Measurements from ENCODE around the gene SERPINB10. TPM values are rescaled to one million over a fixed set of nuclear protein-coding genes. Genes with fewer than 3 reads are reported as not detected.
A peak's percentile ranks its signal among the peaks of the same experiment; 100 is the strongest.

SERPINB10 gene
- polyA plus RNA-seq, 2 of the 4 experiments (the other 2 are of a cell fraction), result not detected

GRCh38 chr18:63936932-63937393, 29.2 kb downstream of the SERPINB10 start:
- ChIA-PET POLR2A (interaction anchor here (0.7 kb wide), 1 partner anchor 34 kb away, joined by 4 read pairs; no protein-coding TSS in a partner anchor), CTCF (interaction anchor here (0.6 to 2.2 kb wide), 18 partner anchors 8 to 425 kb away, joined by 3 to 11 read pairs (median 4); no protein-coding TSS in a partner anchor)
- DNase-seq (ENCODE audit: low read depth in 1 of 2, low spot score in 1 of 2) (no peak), FAIRE-seq (no peak), ATAC-seq (no peak)
- TF ChIP-seq HEYL (CRISPR knock-in tag; IDR thresholded peaks at IDR 0.05), result no peak
- no peak for TF ChIP-seq SMC3 (IDR thresholded peaks at IDR 0.05)
- TF ChIP-seq POLR2A (IDR thresholded peaks at IDR 0.05; ENCODE audit: low read length), result no peak
- no peak for TF ChIP-seq RFX5 (IDR thresholded peaks at IDR 0.05)
- TF ChIP-seq E2F6 (IDR thresholded peaks at IDR 0.05; ENCODE audit: borderline replicate concordance, low read depth), result no peak
- TF ChIP-seq KDM1A (IDR thresholded peaks at IDR 0.05; ENCODE audit: low read depth), result no peak
- TF ChIP-seq HOXB5 (CRISPR knock-in tag; IDR thresholded peaks at IDR 0.05), result no peak
- no peak for TF ChIP-seq ATOH8 (CRISPR knock-in tag; IDR thresholded peaks at IDR 0.05; ENCODE audit: low read depth)
- TF ChIP-seq, protein P1, sequence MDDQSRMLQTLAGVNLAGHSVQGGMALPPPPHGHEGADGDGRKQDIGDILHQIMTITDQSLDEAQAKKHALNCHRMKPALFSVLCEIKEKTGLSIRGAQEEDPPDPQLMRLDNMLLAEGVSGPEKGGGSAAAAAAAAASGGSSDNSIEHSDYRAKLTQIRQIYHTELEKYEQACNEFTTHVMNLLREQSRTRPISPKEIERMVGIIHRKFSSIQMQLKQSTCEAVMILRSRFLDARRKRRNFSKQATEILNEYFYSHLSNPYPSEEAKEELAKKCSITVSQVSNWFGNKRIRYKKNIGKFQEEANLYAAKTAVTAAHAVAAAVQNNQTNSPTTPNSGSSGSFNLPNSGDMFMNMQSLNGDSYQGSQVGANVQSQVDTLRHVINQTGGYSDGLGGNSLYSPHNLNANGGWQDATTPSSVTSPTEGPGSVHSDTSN (IDR thresholded peaks at IDR 0.05), result no peak
- TF ChIP-seq EHMT2 (IDR thresholded peaks at IDR 0.05; ENCODE audit: low read depth), result no peak
- TF ChIP-seq CHD4 (IDR thresholded peaks at IDR 0.05; ENCODE audit: borderline replicate concordance), result no peak
- no peak for TF ChIP-seq NPAS2 (CRISPR knock-in tag; IDR thresholded peaks at IDR 0.05; ENCODE audit: borderline replicate concordance)
- no peak for TF ChIP-seq KDM5A (IDR thresholded peaks at IDR 0.05)
- TF ChIP-seq HOXA7 (CRISPR knock-in tag; IDR thresholded peaks at IDR 0.05), result no peak
- no peak for TF ChIP-seq ESRRA (IDR thresholded peaks at IDR 0.05; ENCODE audit: borderline replicate concordance, low read length)
- H3K27ac ChIP-seq, result no peak overlapping the region; a peak in 1 of 6 replicates
- no peaks in the 10 kb centered on the region for H3K4me1 ChIP-seq
- H3K9me3 ChIP-seq, result no peaks in the 10 kb centered on the region
- peak overlapping the region; percentile 58 for H3K4me3 ChIP-seq
- H3K4me2 ChIP-seq, result peak overlapping the region; percentile 95
- WGBS (ENCODE audit: missing lambda C conversion rate), result 61% methylated on average over 13 of the region's 19 CpGs

GRCh38 chr18:63940008-63940407, 32.2 kb downstream of the SERPINB10 start:
- Histone ChIP-seq H3K27ac (no peak overlapping the region), H3K4me3 (no peak overlapping the region), H3K9me3 (no peaks in the 10 kb centered on the region), H3K4me1 (no peaks in the 10 kb centered on the region), H3K4me2 (no peak overlapping the region)
- TF ChIP-seq NPAS2 (CRISPR knock-in tag; IDR thresholded peaks at IDR 0.05; ENCODE audit: borderline replicate concordance), result no peak
- no peak for TF ChIP-seq ELK1 (IDR thresholded peaks at IDR 0.05; ENCODE audit: low read depth, low read length)
- no peak for TF ChIP-seq ZFP36 (IDR thresholded peaks at IDR 0.05; ENCODE audit: borderline replicate concordance, partially characterized antibody)
- no peak for TF ChIP-seq RFX5 (IDR thresholded peaks at IDR 0.05)
- TF ChIP-seq RNF2 (IDR thresholded peaks at IDR 0.05; ENCODE audit: borderline replicate concordance, low read depth), result no peak
- no peak for TF ChIP-seq MAZ (IDR thresholded peaks at IDR 0.05; ENCODE audit: borderline replicate concordance, low read depth, low read length)
- TF ChIP-seq ZSCAN20 (CRISPR knock-in tag; IDR thresholded peaks at IDR 0.05), result no peak
- TF ChIP-seq NFE2L2 (conservative IDR thresholded peaks at IDR 0.05; ENCODE audit: low read length), result no peak
- TF ChIP-seq, protein P2, sequence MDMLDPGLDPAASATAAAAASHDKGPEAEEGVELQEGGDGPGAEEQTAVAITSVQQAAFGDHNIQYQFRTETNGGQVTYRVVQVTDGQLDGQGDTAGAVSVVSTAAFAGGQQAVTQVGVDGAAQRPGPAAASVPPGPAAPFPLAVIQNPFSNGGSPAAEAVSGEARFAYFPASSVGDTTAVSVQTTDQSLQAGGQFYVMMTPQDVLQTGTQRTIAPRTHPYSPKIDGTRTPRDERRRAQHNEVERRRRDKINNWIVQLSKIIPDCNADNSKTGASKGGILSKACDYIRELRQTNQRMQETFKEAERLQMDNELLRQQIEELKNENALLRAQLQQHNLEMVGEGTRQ (IDR thresholded peaks at IDR 0.05), result no peak
- TF ChIP-seq HMGXB4 (CRISPR knock-in tag; IDR thresholded peaks at IDR 0.05; ENCODE audit: borderline replicate concordance), result no peak
- TF ChIP-seq, protein P3, sequence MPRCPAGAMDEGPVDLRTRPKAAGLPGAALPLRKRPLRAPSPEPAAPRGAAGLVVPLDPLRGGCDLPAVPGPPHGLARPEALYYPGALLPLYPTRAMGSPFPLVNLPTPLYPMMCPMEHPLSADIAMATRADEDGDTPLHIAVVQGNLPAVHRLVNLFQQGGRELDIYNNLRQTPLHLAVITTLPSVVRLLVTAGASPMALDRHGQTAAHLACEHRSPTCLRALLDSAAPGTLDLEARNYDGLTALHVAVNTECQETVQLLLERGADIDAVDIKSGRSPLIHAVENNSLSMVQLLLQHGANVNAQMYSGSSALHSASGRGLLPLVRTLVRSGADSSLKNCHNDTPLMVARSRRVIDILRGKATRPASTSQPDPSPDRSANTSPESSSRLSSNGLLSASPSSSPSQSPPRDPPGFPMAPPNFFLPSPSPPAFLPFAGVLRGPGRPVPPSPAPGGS (IDR thresholded peaks at IDR 0.05), result no peak
- TF ChIP-seq RAD21 (conservative IDR thresholded peaks at IDR 0.05 in 1 of 2, IDR thresholded peaks at IDR 0.05 in 1 of 2), result no peak
- no peak for TF ChIP-seq TFCP2L1 (CRISPR knock-in tag; IDR thresholded peaks at IDR 0.05)
- TF ChIP-seq HOXA7 (CRISPR knock-in tag; IDR thresholded peaks at IDR 0.05), result no peak
- no peak for TF ChIP-seq EP300 (IDR thresholded peaks at IDR 0.05)
- TF ChIP-seq CEBPB (IDR thresholded peaks at IDR 0.05), result no peak
- no peak for TF ChIP-seq PHF8 (IDR thresholded peaks at IDR 0.05; ENCODE audit: borderline replicate concordance, low read depth)
- TF ChIP-seq GATA3 (IDR thresholded peaks at IDR 0.05; ENCODE audit: borderline replicate concordance), result no peak
- WGBS (ENCODE audit: missing lambda C conversion rate), result 78% methylated on average over 8 of the region's 8 CpGs
- POLR2A ChIA-PET, result no interaction called here
- DNase-seq (ENCODE audit: low read depth in 1 of 2, low spot score in 1 of 2) (no peak), ATAC-seq (no peak), FAIRE-seq (no peak)
- CTCF ChIA-PET, result no interaction called here
